ENCODE measurements around the gene STOML1.

Gene STOML1

GRCh38 chr15:73983773-73984172 lies 8.3 kb downstream of the STOML1 start:
- Histone ChIP-seq H4K20me1 (ENCODE audit: insufficient read depth, low read length) (no peaks in the 10 kb centered on the region), H3K36me3 (replicated peaks; ENCODE audit: insufficient read depth, low read length) (no peaks in the 10 kb centered on the region), H3K27ac (ENCODE audit: low read length) (no peak overlapping the region), H3F3A (ENCODE audit: insufficient read depth, low read length) (0 out of 2 replicates have a peak, but pooled peaks cover 7% of the 10 kb centered on the region), H3K4me2 (ENCODE audit: low read depth, low read length) (no peak overlapping the region), H3K79me2 (ENCODE audit: low read length) (no peaks in the 10 kb centered on the region), H3K9me3 (replicated peaks; ENCODE audit: insufficient read depth, low read length) (no peaks in the 10 kb centered on the region), H3K9ac (ENCODE audit: low read length) (no peak overlapping the region), H3K27me3 (replicated peaks; ENCODE audit: insufficient read depth, low read length) (peaks cover 5% of the 10 kb centered on the region; the same call in 1 of the 2 replicates), H3K4me1 (ENCODE audit: low read length) (peaks cover 12% of the 10 kb centered on the region), H3K4me3 (ENCODE audit: low read length) (no peak overlapping the region), H3K9me2 (replicated peaks; ENCODE audit: insufficient read depth, low read length) (no peaks in the 10 kb centered on the region), H2AFZ (ENCODE audit: low read length) (no peak overlapping the region)
- TF ChIP-seq EZH2 (optimal IDR thresholded peaks at IDR 0.05; ENCODE audit: low read depth, low read length) (no peak), EZH2phosphoT487 (IDR thresholded peaks at IDR 0.05; ENCODE audit: low read length) (no peak), CTCF (IDR thresholded peaks at IDR 0.05; ENCODE audit: low read length) (no peak)
- no peak for DNase-seq

GRCh38 chr15:73983211-73983727 lies 8.8 kb downstream of the STOML1 start:
- 0 out of 2 replicates have a peak, but pooled peaks cover 7% of the 10 kb centered on the region for H3F3A ChIP-seq (ENCODE audit: insufficient read depth, low read length)
- DNase-seq, result no peak
- no peak overlapping the region for H3K4me2 ChIP-seq (ENCODE audit: low read depth, low read length)
- no peaks in the 10 kb centered on the region for H4K20me1 ChIP-seq (ENCODE audit: insufficient read depth, low read length)
- H3K9ac ChIP-seq (ENCODE audit: low read length), result no peak overlapping the region
- peaks cover 8% of the 10 kb centered on the region; the same call in 1 of the 2 replicates for H3K27me3 ChIP-seq (replicated peaks; ENCODE audit: insufficient read depth, low read length)
- no peaks in the 10 kb centered on the region for H3K79me2 ChIP-seq (ENCODE audit: low read length)
- H3K4me1 ChIP-seq (ENCODE audit: low read length), result peaks cover 12% of the 10 kb centered on the region
- H3K9me2 ChIP-seq (replicated peaks; ENCODE audit: insufficient read depth, low read length), result no peaks in the 10 kb centered on the region
- H3K36me3 ChIP-seq (replicated peaks; ENCODE audit: insufficient read depth, low read length), result no peaks in the 10 kb centered on the region
- no peak overlapping the region for H3K4me3 ChIP-seq (ENCODE audit: low read length)
- TF ChIP-seq EZH2 (optimal IDR thresholded peaks at IDR 0.05; ENCODE audit: low read depth, low read length) (no peak), CTCF (IDR thresholded peaks at IDR 0.05; ENCODE audit: low read length) (no peak), EZH2phosphoT487 (IDR thresholded peaks at IDR 0.05; ENCODE audit: low read length) (no peak)
- no peaks in the 10 kb centered on the region for H3K9me3 ChIP-seq (replicated peaks; ENCODE audit: insufficient read depth, low read length)
- no peak overlapping the region for H3K27ac ChIP-seq (ENCODE audit: low read length)
- no peak overlapping the region for H2AFZ ChIP-seq (ENCODE audit: low read length)

GRCh38 chr15:73982222-73982962 lies 9.7 kb downstream of the STOML1 start:
- no peak overlapping the region for H3K4me2 ChIP-seq (ENCODE audit: low read depth, low read length)
- peaks cover 17% of the 10 kb centered on the region for H3K27me3 ChIP-seq (replicated peaks; ENCODE audit: insufficient read depth, low read length)
- H3K36me3 ChIP-seq (replicated peaks; ENCODE audit: insufficient read depth, low read length), result no peaks in the 10 kb centered on the region
- H2AFZ ChIP-seq (ENCODE audit: low read length), result no peak overlapping the region
- 0 out of 2 replicates have a peak, but pooled peaks cover 7% of the 10 kb centered on the region for H3F3A ChIP-seq (ENCODE audit: insufficient read depth, low read length)
- TF ChIP-seq EZH2phosphoT487 (IDR thresholded peaks at IDR 0.05; ENCODE audit: low read length) (no peak), CTCF (IDR thresholded peaks at IDR 0.05; ENCODE audit: low read length) (no peak), EZH2 (optimal IDR thresholded peaks at IDR 0.05; ENCODE audit: low read depth, low read length) (no peak)
- DNase-seq, result no peak
- no peak overlapping the region for H3K27ac ChIP-seq (ENCODE audit: low read length)
- H3K79me2 ChIP-seq (ENCODE audit: low read length), result no peaks in the 10 kb centered on the region
- H3K4me1 ChIP-seq (ENCODE audit: low read length), result peaks cover 12% of the 10 kb centered on the region
- H3K4me3 ChIP-seq (ENCODE audit: low read length), result no peak overlapping the region
- H3K9ac ChIP-seq (ENCODE audit: low read length), result no peak overlapping the region
- H4K20me1 ChIP-seq (ENCODE audit: insufficient read depth, low read length), result no peaks in the 10 kb centered on the region
- no peaks in the 10 kb centered on the region for H3K9me3 ChIP-seq (replicated peaks; ENCODE audit: insufficient read depth, low read length)
- H3K9me2 ChIP-seq (replicated peaks; ENCODE audit: insufficient read depth, low read length), result no peaks in the 10 kb centered on the region

All from MM.1S (cell line).